RWPE1 (cell line): ENCODE results near the gene HMSD.

Experiments
- CTCF ChIA-PET: fragments of 350-600 bp; sonication (Branson Sonifier 250); formaldehyde crosslinking; extraction: SDS; loops from one replicate; lab custom pipeline; 2021; lab: Yijun Ruan, JAX
- POLR2A ChIA-PET: fragments of 400-600 bp; formaldehyde crosslinking; extraction: SDS; loops from one replicate; lab custom pipeline; 2020; ENCODE audit warnings: antibody characterized with exemption; ENCODE audit not compliant: low non-redundant PET; lab: Yijun Ruan, JAX
- DNase-seq: peaks from one replicate; pipeline ENCODE4 v3.0.0; 2012; ENCODE audit warnings: low spot score
- H3K27ac ChIP-seq: fragments of 450-650 bp; 2 replicates; pipeline ENCODE4 v1.5.1; 2017
- TF ChIP-seq, protein P1 (sequence below): fragments of 450-650 bp; conservative IDR thresholded peaks from 2 replicates; pipeline ENCODE4 v1.5.1; 2017; ENCODE audit warnings: low read depth, mild to moderate bottlenecking

The HMSD gene

DNA sequence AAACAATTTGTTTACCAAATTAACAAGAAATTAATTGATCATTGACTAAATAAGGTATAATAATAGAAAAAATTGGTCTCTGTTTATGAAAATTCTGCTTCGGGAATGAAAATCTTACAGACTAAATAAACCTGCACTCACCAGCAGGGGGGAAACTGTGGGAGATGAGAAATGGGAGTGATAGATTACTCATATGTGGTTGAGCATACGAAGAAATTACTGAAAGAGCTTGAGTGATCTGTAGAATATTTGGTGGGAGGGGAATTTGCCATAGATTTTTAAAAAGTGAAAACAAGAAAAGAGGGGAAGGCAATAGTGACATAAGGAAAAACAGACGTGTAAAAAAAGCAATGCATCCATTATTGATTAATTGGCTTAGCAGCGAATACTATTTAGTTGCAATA, 2.2 kb downstream of the HMSD start:
- CTCF ChIA-PET = interaction anchor here (0.6 kb wide), 1 partner anchor 33 kb away, joined by 4 read pairs; no protein-coding TSS in a partner anchor
- H3K27ac ChIP-seq = no peak overlapping the region
- POLR2A ChIA-PET = no interaction called here
- DNase-seq = no peak
- TF ChIP-seq, protein P1, sequence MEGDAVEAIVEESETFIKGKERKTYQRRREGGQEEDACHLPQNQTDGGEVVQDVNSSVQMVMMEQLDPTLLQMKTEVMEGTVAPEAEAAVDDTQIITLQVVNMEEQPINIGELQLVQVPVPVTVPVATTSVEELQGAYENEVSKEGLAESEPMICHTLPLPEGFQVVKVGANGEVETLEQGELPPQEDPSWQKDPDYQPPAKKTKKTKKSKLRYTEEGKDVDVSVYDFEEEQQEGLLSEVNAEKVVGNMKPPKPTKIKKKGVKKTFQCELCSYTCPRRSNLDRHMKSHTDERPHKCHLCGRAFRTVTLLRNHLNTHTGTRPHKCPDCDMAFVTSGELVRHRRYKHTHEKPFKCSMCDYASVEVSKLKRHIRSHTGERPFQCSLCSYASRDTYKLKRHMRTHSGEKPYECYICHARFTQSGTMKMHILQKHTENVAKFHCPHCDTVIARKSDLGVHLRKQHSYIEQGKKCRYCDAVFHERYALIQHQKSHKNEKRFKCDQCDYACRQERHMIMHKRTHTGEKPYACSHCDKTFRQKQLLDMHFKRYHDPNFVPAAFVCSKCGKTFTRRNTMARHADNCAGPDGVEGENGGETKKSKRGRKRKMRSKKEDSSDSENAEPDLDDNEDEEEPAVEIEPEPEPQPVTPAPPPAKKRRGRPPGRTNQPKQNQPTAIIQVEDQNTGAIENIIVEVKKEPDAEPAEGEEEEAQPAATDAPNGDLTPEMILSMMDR = no peak

DNA sequence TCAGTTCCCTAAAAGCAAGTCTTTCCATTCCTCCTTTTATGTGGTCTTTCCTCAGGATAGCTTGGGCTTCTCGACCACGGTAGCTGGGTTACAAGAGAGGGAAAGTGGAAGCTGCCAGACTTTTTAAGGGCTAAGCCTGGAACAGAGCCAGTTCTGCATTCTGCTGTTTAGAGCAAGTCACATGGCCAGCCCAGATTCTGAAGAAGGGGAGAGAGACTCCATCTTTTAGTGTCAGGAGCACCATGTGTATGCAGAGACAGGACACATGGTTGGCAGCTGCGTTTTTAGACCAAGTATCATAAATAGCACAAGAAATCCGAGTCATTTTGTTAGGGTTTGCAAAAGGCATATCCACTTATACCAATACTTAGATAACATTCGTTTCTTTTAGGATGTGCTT, 4.7 kb downstream of the HMSD start:
- H3K27ac ChIP-seq = no peak overlapping the region
- no peak for DNase-seq
- POLR2A ChIA-PET = no interaction called here
- TF ChIP-seq, protein P1 = no peak
- CTCF ChIA-PET = no interaction called here

DNA sequence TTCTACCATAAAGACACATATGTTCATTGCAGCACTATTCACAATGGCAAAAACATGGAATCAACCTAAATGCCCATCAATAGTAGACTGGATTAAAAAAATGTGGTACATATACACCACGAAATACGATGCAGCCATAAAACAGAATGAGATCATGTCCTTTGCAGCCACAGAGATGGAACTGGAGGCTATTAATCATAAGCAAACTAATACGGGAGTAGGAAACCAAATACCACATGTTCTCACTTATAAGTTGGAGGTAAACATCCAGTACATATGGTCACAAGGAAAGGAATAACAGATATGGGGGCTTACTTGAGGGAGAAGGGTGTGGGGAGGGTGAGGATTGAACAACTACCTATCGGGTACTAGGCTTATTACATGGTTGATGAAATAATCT, 7.7 kb downstream of the HMSD start:
- DNase-seq = no peak
- TF ChIP-seq, protein P1 = no peak
- POLR2A ChIA-PET = no interaction called here
- H3K27ac ChIP-seq = no peak overlapping the region
- CTCF ChIA-PET = interaction anchor here (0.7 kb wide), 1 partner anchor 1416 kb away, joined by 9 read pairs; no protein-coding TSS in a partner anchor

DNA sequence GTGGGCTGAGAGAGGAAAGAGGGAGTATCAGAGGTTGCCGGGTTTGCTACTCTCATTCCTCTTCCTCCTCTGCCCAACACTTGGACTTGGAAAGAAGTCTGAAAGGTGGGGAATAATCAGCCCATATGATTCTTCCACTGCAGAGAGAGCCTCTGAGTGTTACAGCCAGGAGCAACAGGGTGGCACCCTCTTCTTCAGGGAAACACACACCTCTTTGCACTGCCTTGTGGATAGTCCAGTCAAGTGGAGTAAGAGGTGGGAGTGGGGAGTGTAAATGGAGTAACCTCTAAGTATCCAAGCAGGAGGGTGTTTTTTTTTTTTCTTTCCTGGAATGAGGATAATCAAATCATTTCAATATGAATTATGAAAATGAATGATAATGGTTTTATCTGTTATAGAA, 11.8 kb downstream of the HMSD start:
- POLR2A ChIA-PET = no interaction called here
- CTCF ChIA-PET = no interaction called here

DNA sequence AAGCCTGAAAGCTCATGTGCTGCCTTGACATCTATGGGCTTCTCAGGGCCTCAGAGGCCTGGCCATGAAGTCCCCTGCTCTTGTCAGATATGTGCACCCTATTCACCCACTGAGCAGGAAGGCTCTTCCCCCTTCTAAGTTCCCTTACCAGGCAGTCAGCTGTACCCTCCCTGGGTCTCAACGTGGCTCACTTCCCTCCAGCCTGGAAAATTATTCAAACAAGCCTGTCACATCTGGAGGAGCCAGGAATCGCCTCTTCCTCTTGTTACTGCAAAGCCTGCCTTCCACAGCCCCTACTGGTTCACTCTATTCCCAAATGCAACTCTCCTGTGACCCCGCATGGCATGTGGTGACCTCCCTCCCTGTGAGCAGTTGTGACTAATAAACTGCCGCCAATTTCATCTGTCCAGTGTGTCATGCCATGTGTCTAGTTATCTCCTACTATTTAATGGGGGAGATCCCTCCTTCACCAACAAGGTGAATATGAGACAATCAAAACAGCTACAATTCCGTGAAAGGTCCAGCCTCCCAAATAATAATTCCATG, 12.4 kb downstream of the HMSD start:
- POLR2A ChIA-PET = interaction anchor here (0.6 kb wide), 1 partner anchor 9 kb away, joined by 3 read pairs; no protein-coding TSS in a partner anchor
- H3K27ac ChIP-seq = no peak overlapping the region
- DNase-seq = no peak
- CTCF ChIA-PET = interaction anchor here (0.6 to 0.7 kb wide), 2 partner anchors 237 to 900 kb away, joined by 3 to 4 read pairs; no protein-coding TSS in a partner anchor
- TF ChIP-seq, protein P1 = no peak

More for the DNA sequence above, 11.8 kb downstream of the HMSD start:
- TF ChIP-seq, protein P1 = no peak
- no peak overlapping the region for H3K27ac ChIP-seq
- DNase-seq = no peak

DNA sequence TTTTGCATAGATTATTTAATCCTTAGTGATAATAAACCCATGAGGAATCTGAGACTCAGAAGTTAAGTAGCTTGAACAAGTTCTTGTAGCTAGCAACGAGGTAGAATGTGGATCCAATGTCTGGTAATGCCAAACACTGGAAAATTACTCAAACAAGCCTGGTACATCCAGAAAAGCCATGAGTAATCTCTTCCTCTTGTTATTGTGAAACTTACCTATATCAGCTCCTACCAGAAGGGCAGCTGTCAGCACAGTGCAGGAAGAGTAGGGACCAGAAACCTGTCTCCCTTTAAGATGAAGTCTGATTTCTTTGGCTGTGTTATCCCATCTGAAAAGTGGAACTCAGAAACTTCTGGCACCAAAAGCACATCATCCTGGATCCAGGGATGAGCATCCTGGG, 13.0 kb downstream of the HMSD start:
- no peak overlapping the region for H3K27ac ChIP-seq
- TF ChIP-seq, protein P1 = no peak
- POLR2A ChIA-PET = interaction anchor here (0.6 kb wide), 1 partner anchor 8 kb away, joined by 3 read pairs; no protein-coding TSS in a partner anchor
- CTCF ChIA-PET = interaction anchor here (0.6 to 0.7 kb wide), 2 partner anchors 237 to 901 kb away, joined by 3 to 4 read pairs; no protein-coding TSS in a partner anchor
- no peak for DNase-seq
